Esophagus muscularis mucosa (tissue), 4 donors: Measurements from ENCODE around the gene TCEAL5. TPM values are rescaled to one million over a fixed set of nuclear protein-coding genes. Genes with fewer than 3 reads are reported as not detected.
"Not testable (repeated sequence)": the region's sequence is repeated elsewhere in the genome, so short reads cannot be mapped to it uniquely, and the experiment has no call there.

Experiments
- DNase-seq: peaks from one replicate; pipeline ENCODE4 v3.0.0-alpha.2; 2017; ENCODE audit errors: extremely low spot score
- H3K27ac ChIP-seq, 4 donors: fragments of 200-600 bp; sonication (generic); replicated peaks in 1 of 4; 1 replicate in 3 of 4; 2 replicates in 1 of 4; pipeline ENCODE4 v1.5.1; 2016 to 2019; ENCODE audit warnings: mild to moderate bottlenecking in 1 of 4
- H3K27me3 ChIP-seq, 4 donors: fragments of 200-600 bp; sonication (generic); one replicate each; pipeline versions ENCODE4 v1.5.1 to v1.6.0; 2016 to 2019
- H3K36me3 ChIP-seq, 4 donors: fragments of 200-600 bp; sonication (generic); one replicate each; pipeline ENCODE4 v1.5.1; 2016 to 2019
- H3K4me1 ChIP-seq, 4 donors: fragments of 200-600 bp; sonication (generic); one replicate each; pipeline ENCODE4 v1.5.1; 2016 to 2019
- H3K4me3 ChIP-seq, 4 donors: fragments of 200-600 bp; sonication (generic); 1 replicate in 2 of 4; 2 replicates in 2 of 4; pipeline ENCODE4 v1.5.1; 2016 to 2019; ENCODE audit warnings: mild to moderate bottlenecking in 4 of 4, moderate library complexity in 1 of 4
- H3K9me3 ChIP-seq, 4 donors: fragments of 200-600 bp; sonication (generic); 1 replicate in 3 of 4; 2 replicates in 1 of 4; pipeline ENCODE4 v1.5.1; 2016 to 2019
- CTCF ChIP-seq, 3 experiments: fragments of 200-600 bp in 2 of 3; fragments of 450-650 bp in 1 of 3; sonication (generic) in 2 of 3; IDR thresholded peaks; one replicate each; pipeline ENCODE4 v1.5.1; 2017 to 2019; ENCODE audit warnings: antibody characterized with exemption in 3 of 3, mild to moderate bottlenecking in 2 of 3, moderate library complexity in 1 of 3
- EP300 ChIP-seq: sonication (generic); formaldehyde crosslinking; IDR thresholded peaks from one replicate; pipeline ENCODE4 v1.6.1; 2017; ENCODE audit warnings: antibody characterized with exemption
- POLR2A ChIP-seq: fragments of 450-650 bp; IDR thresholded peaks from one replicate; pipeline ENCODE4 v1.6.1; 2017; ENCODE audit warnings: antibody characterized with exemption, moderate library complexity, mild to moderate bottlenecking, low read depth
- POLR2AphosphoS5 ChIP-seq, 2 donors: sonication (generic); formaldehyde crosslinking; IDR thresholded peaks; one replicate each; pipeline ENCODE4 v1.6.1; 2017; ENCODE audit warnings: antibody characterized with exemption in 2 of 2
- WGBS: methylation state at CpG from one replicate; pipeline ENCODE4 v1.1.5; 2018; 5-methylcytosine and 5-hydroxymethylcytosine counted together
- intact Hi-C: fragments of 100-400 bp; cut with DNase I; formaldehyde crosslinking; loops from one replicate; pipeline ENCODE4 v1.15.1; 2023
- total RNA-seq, 4 donors: library from RNA; depleted of rRNA; stranded (reverse); fragments of >200 nt; gene quantifications; one replicate each; pipeline versions ENCODE4 v1.1.0 to v1.2.1, GENCODE V29; 2016

Gene TCEAL5
- 1 to 10 TPM in 1 of 4 donors, under 1 TPM in 2, not detected in 1; 0.33 to 1.0 (median 0.97) TPM for total RNA-seq

DNA sequence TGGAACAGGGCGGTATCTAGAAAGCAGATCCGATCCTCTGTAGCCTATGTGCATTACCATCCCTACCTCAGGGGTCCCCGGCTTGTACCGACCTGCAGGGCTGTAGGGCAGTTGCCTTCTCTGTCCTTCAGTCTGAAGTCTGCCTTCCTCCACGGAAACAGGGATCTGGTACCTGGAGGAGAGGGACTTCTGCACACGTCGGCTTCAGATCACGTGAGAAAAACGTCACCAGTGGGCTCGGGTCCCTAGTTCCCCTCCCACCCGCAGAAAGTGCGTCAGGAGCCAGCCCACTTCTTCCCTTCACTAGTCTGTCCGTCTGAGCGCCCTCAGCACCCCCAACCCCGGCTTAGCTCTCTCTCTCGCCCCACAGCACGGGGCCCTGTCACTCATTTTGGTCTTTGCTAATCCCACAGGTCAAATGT, at the start of gene TCEAL5:
TSS of gene TCEAL5 (minus strand) at position 170 of the 422 bp plus-strand sequence. CDS start 2,187 bp downstream, outside the sequence.
- H3K36me3 ChIP-seq, result no peaks in the 10 kb centered on the region
- H3K4me1 ChIP-seq, result peaks cover 0 to 10% (median 7%) of the 10 kb centered on the region in 4 donors
- WGBS, result 23% methylated on average over 12 of the region's 17 CpGs
- no peak for DNase-seq
- H3K9me3 ChIP-seq, result no peaks in the 10 kb centered on the region
- H3K4me3 ChIP-seq, result peak within 1 kb of the TSS; percentile 9 to 35 (median 22)
- intact Hi-C loops, result no loop called here
- no peak within 1 kb of the TSS for H3K27ac ChIP-seq
- peaks cover 0 to 15% (median 3%) of the 10 kb centered on the region in 4 donors for H3K27me3 ChIP-seq
- TF ChIP-seq CTCF (IDR thresholded peaks at IDR 0.05), result no peak

DNA sequence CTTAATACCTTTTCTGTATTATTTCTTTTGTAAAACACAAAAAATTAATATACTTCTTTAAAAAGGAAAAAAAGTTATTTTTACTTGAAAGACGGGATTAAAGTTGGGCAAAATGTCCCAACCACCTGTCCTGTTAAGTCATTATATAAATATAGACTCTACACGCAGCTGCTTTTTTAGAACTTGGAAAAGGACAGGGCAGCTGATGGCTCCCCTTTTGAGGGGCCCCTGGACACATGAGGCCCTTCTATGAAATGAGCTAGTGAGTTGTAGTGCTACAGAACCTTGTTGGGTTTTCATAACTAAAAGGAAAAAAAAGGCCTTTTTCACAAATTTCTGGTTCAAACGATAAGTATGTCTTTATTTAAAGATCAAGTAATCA, 34.8 kb upstream of the TCEAL5 start:
- no peak overlapping the region for H3K27ac ChIP-seq
- H3K4me3 ChIP-seq, result peak overlapping the region in 2 of 4 donors; percentile 52 to 58
- WGBS, result 75% methylated on average over 3 of the region's 3 CpGs
- no peaks in the 10 kb centered on the region for H3K9me3 ChIP-seq
- H3K27me3 ChIP-seq, result peaks cover 0 to 10% (median 6%) of the 10 kb centered on the region in 4 donors
- TF ChIP-seq EP300 (no peak), POLR2A (no peak), POLR2AphosphoS5 (IDR thresholded peaks at IDR 0.05) (no peak)
- DNase-seq, result no peak
- H3K36me3 ChIP-seq, result no peaks in the 10 kb centered on the region
- H3K4me1 ChIP-seq, result peaks cover 5 to 10% (median 10%) of the 10 kb centered on the region in 4 donors
- intact Hi-C loops, result no loop called here

GRCh38 chrX:103310555-103311398, 34.2 kb upstream of the TCEAL5 start, which contains the start of gene BEX2:
TSS of gene BEX2 (minus strand) at chrX:103310990. CDS start at chrX:103309976, 1,014 bp downstream.
- WGBS, result 46% methylated on average over 6 of the region's 52 CpGs
- peaks cover 0 to 10% (median 6%) of the 10 kb centered on the region in 4 donors for H3K27me3 ChIP-seq

GRCh38 chrX:103309860-103310554, 33.5 kb upstream of the TCEAL5 start:
- 37% methylated on average over 32 of the region's 32 CpGs for WGBS
- peak overlapping the region; percentile 51 to 59 (median 55) for H3K4me3 ChIP-seq
- H3K27ac ChIP-seq, result no peak overlapping the region
- H3K36me3 ChIP-seq, result no peaks in the 10 kb centered on the region
- no peaks in the 10 kb centered on the region for H3K9me3 ChIP-seq
- intact Hi-C loops, result no loop called here
- H3K4me1 ChIP-seq, result peaks cover 5 to 10% (median 10%) of the 10 kb centered on the region in 4 donors
- TF ChIP-seq POLR2A (no peak), CTCF (IDR thresholded peaks at IDR 0.05) (no peak), EP300 (no peak), POLR2AphosphoS5 (IDR thresholded peaks at IDR 0.05) (no peak)
- H3K27me3 ChIP-seq, result peaks cover 0 to 10% (median 6%) of the 10 kb centered on the region in 4 donors
- DNase-seq, result no peak

More at GRCh38 chrX:103310555-103311398, 34.2 kb upstream of the TCEAL5 start, which contains the start of gene BEX2:
- intact Hi-C loops, result no loop called here
- H3K4me1 ChIP-seq, result peaks cover 5 to 10% (median 10%) of the 10 kb centered on the region in 4 donors
- H3K36me3 ChIP-seq, result no peaks in the 10 kb centered on the region
- H3K4me3 ChIP-seq, result peak within 1 kb of the TSS; percentile 51 to 59 (median 55)
- no peak within 1 kb of the TSS for H3K27ac ChIP-seq
- no peaks in the 10 kb centered on the region for H3K9me3 ChIP-seq
- peak; percentile 21 to 64 for TF ChIP-seq POLR2AphosphoS5 (IDR thresholded peaks at IDR 0.05)
- no peak for TF ChIP-seq EP300
- DNase-seq, result no peak

GRCh38 chrX:103305666-103306065, 29.1 kb upstream of the TCEAL5 start:
- H3K27ac ChIP-seq, DNase-seq, H3K4me3 ChIP-seq, H3K9me3 ChIP-seq, H3K4me1 ChIP-seq, H3K36me3 ChIP-seq, intact Hi-C loops, H3K27me3 ChIP-seq: not testable (repeated sequence)
- WGBS, result 86% methylated on average over 4 of the region's 4 CpGs

GRCh38 chrX:103304705-103305104, 28.2 kb upstream of the TCEAL5 start:
- H3K27me3 ChIP-seq, result no peaks in the 10 kb centered on the region
- intact Hi-C loops, result no loop called here
- TF ChIP-seq CTCF (IDR thresholded peaks at IDR 0.05) (no peak), POLR2AphosphoS5 (IDR thresholded peaks at IDR 0.05) (no peak), POLR2A (no peak), EP300 (no peak)

More at GRCh38 chrX:103304705-103305104, 28.2 kb upstream of the TCEAL5 start:
- no peak overlapping the region for H3K27ac ChIP-seq
- H3K36me3 ChIP-seq, result no peaks in the 10 kb centered on the region
- H3K9me3 ChIP-seq, result no peaks in the 10 kb centered on the region
- no peak for DNase-seq
- H3K4me3 ChIP-seq, result no peak overlapping the region
- H3K4me1 ChIP-seq, result no peaks in the 10 kb centered on the region
